A673 (cell line): ENCODE results near the gene TECPR2. TPM values are rescaled to one million over a fixed set of nuclear protein-coding genes. Genes with fewer than 3 reads are reported as not detected.

Experiments used
- BruUV-seq: library from RNA; stranded (reverse); fragments of 400-500 nt; replicated peaks from 2 replicates; lab custom pipeline; 2021; lab: Mats Ljungman, UMichigan
- CTCF ChIA-PET: fragments of 300-600 bp; sonication (Branson Sonifier 250); formaldehyde crosslinking; loops from one replicate; lab custom pipeline; 2022; ENCODE audit warnings: antibody characterized with exemption; lab: Charles Lee
- POLR2A ChIA-PET: fragments of 300-600 bp; sonication (Branson Sonifier 250); formaldehyde crosslinking; loops from one replicate; lab custom pipeline; 2022; ENCODE audit warnings: antibody characterized with exemption; ENCODE audit not compliant: low non-redundant PET; lab: Charles Lee
- DNase-seq: peaks from one replicate; pipeline ENCODE4 v3.0.0-alpha.2; 2015; ENCODE audit warnings: low spot score
- H3K27ac ChIP-seq: fragments of 200-600 bp; sonication (generic); 2 replicates; pipeline ENCODE4 v1.5.1; 2016; ENCODE audit warnings: mixed run types, low read depth, mild to moderate bottlenecking, mixed read lengths, antibody characterized with exemption, low read length; ENCODE audit not compliant: poor library complexity, severe bottlenecking
- H3K27me3 ChIP-seq: fragments of 200-600 bp; sonication (generic); replicated peaks from 2 replicates; pipeline ENCODE4 v1.6.1; 2017; ENCODE audit warnings: mixed run types, low read depth, mild to moderate bottlenecking, mixed read lengths, antibody characterized with exemption, low read length; ENCODE audit not compliant: insufficient read depth, poor library complexity
- H3K36me3 ChIP-seq: fragments of 200-600 bp; sonication (generic); 2 replicates; pipeline ENCODE4 v1.6.1; 2016; ENCODE audit warnings: mixed run types, mild to moderate bottlenecking, mixed read lengths, antibody characterized with exemption, low read length; ENCODE audit not compliant: insufficient read depth, poor library complexity, severe bottlenecking
- H3K4me1 ChIP-seq: fragments of 200-600 bp; sonication (generic); 2 replicates; pipeline ENCODE4 v1.6.1; 2017; ENCODE audit warnings: mixed run types, mild to moderate bottlenecking, mixed read lengths, antibody characterized with exemption, low read length; ENCODE audit not compliant: insufficient read depth, poor library complexity, severe bottlenecking
- H3K4me3 ChIP-seq: fragments of 200-600 bp; sonication (generic); 2 replicates; pipeline ENCODE4 v1.5.1; 2016; ENCODE audit warnings: low read depth, mixed run types, mild to moderate bottlenecking, mixed read lengths, low read length; ENCODE audit not compliant: poor library complexity, severe bottlenecking
- H3K9me3 ChIP-seq: fragments of 200-600 bp; sonication (generic); 2 replicates; pipeline ENCODE4 v1.6.1; 2016; ENCODE audit warnings: mixed run types, low read depth, mild to moderate bottlenecking, mixed read lengths, antibody characterized with exemption, low read length; ENCODE audit not compliant: poor library complexity, severe bottlenecking
- EZH2 ChIP-seq: fragments of 200-600 bp; sonication (generic); IDR thresholded peaks from 2 replicates; pipeline ENCODE4 v1.6.1; 2017; ENCODE audit warnings: borderline replicate concordance, low read depth, mild to moderate bottlenecking, mixed read lengths, antibody characterized with exemption, low read length; ENCODE audit not compliant: poor library complexity, severe bottlenecking
- intact Hi-C: fragments of 100-400 bp; cut with micrococcal nuclease; formaldehyde crosslinking; loops from one replicate; pipeline ENCODE4 v1.10.0; 2022; ENCODE audit not compliant: unreplicated experiment
- total RNA-seq: library from RNA; stranded (reverse); gene quantifications from 2 replicates; pipeline ENCODE4 v1.2.3, GENCODE V29; 2021
- TF ChIP-seq, protein P1 (sequence below): fragments of 300-800, 200-600 bp; sonication (generic); conservative IDR thresholded peaks from 2 replicates; pipeline ENCODE4 v1.5.1; 2017; ENCODE audit warnings: low read depth, mild to moderate bottlenecking, antibody characterized with exemption, low read length, moderate library complexity, mixed read lengths

The TECPR2 gene
- total RNA-seq, 1 experiment from 2014 or later: 22.1 TPM

DNA sequence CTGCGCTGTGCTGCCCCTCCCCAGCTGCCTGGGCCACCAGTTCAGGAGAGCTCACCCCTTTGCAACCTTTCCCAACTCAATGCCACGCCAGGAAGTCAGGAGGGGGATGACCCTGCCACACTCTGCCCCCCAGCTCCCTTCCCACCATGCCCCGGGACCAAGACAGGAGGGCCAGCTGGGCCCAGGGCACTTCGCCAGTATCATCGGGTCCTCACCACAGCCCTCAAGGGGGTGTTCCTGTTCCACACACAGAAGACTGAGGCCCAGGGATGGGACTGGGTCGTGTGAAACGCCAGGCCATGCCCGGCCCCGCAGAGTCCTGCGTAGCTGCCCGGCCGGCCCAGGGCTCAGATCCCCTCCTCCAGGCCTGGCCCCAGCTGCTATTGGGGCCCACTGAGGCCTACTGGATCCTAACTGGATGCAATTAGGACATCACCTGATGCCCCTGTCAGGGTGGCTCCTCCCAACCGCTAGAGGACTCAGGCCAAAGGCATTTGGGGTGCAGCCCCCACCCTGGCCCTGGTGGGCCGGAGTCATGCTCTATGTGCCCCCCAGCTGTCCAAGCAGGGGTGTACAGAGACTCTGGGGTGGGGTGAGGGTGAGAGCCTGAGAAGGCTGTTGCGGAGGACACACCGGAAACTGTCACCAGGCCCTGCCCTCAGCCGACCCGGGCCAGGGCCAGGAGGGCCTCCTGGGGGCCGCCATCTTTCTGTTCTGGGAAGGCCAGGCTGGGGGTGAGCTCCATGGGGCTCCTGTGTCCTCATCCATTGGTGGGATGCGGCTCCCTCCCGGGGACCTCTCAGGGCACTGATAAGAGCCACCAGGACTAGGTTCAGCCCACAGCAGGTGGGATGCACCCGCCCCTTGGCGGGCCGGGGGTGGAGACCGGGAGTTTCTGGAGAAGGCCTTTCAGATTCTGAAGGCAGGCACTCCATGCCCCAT lies 176.1 kb downstream of the TECPR2 start:
- Histone ChIP-seq H3K36me3 (no peaks in the 10 kb centered on the region), H3K27ac (peak overlapping the region; percentile 96), H3K27me3 (no peaks in the 10 kb centered on the region), H3K4me3 (no peak overlapping the region), H3K9me3 (no peaks in the 10 kb centered on the region), H3K4me1 (peaks cover 54% of the 10 kb centered on the region)
- ChIA-PET POLR2A (interaction anchor here (0.5 kb wide), 2 partner anchors 16 to 66 kb away, joined by 4 to 6 read pairs; no protein-coding TSS in a partner anchor), CTCF (interaction anchor here (1.8 kb wide), 1 partner anchor 14 kb away, joined by 15 read pairs; no protein-coding TSS in a partner anchor)
- DNase-seq: peak; percentile 54
- no peak for TF ChIP-seq EZH2
- TF ChIP-seq, protein P1, sequence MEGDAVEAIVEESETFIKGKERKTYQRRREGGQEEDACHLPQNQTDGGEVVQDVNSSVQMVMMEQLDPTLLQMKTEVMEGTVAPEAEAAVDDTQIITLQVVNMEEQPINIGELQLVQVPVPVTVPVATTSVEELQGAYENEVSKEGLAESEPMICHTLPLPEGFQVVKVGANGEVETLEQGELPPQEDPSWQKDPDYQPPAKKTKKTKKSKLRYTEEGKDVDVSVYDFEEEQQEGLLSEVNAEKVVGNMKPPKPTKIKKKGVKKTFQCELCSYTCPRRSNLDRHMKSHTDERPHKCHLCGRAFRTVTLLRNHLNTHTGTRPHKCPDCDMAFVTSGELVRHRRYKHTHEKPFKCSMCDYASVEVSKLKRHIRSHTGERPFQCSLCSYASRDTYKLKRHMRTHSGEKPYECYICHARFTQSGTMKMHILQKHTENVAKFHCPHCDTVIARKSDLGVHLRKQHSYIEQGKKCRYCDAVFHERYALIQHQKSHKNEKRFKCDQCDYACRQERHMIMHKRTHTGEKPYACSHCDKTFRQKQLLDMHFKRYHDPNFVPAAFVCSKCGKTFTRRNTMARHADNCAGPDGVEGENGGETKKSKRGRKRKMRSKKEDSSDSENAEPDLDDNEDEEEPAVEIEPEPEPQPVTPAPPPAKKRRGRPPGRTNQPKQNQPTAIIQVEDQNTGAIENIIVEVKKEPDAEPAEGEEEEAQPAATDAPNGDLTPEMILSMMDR: no peak
- intact Hi-C loops: no loop called here
- no TSS peak for BruUV-seq

DNA sequence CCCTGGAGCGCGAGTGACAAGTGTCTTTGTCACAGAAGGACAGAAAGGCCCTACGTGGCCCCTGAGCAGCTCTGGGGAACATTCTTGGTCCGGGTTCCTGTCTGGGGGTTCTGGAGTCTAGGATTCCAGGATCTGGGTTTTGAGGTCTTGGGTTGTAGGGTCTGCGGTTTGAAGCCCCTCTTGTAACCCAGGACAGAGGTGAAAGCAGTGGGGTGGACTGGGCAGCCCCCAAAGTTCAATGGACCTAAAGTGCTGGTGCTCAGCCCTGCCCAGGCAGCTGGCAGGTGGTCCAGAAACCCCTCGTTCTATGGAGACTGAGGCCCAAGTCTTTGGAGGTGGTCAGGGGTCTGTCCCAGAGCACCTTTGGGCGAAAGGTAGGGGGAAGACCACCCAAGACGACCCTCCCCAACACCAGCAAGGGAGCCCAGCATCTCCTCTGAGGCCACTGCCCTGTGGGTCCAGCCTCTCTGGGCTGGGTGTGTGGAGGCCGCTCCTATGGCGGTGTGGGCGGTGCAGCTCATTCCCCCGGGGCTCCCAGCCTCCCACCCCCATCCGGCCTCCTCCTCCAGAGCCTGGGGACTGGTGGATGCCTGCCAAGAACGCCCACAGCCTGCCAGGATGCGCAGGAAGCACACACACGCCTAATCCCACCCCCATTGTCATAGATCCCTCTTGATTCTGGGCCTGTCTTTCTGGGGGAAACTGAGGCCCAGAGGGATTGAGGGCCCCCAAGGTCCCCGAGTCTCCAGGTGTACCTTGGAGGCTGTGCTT lies 177.0 kb downstream of the TECPR2 start:
- peak overlapping the region; percentile 23 for H3K4me3 ChIP-seq
- peaks cover 56% of the 10 kb centered on the region for H3K4me1 ChIP-seq
- intact Hi-C loops: loop anchor here (5.0 kb wide), 1 partner anchor 53 kb away; the partner anchor contains the start of gene RCOR1
- peak; percentile 98 for DNase-seq
- TF ChIP-seq, protein P1: no peak
- no peak for TF ChIP-seq EZH2
- H3K36me3 ChIP-seq: no peaks in the 10 kb centered on the region
- no peaks in the 10 kb centered on the region for H3K9me3 ChIP-seq
- H3K27me3 ChIP-seq: no peaks in the 10 kb centered on the region
- peak overlapping the region; percentile 96 for H3K27ac ChIP-seq
- ChIA-PET CTCF (interaction anchor here (1.8 kb wide), 1 partner anchor 15 kb away, joined by 15 read pairs; no protein-coding TSS in a partner anchor), POLR2A (no interaction called here)
- BruUV-seq: no TSS peak
